Kidney (tissue), 14 donors: Measurements from ENCODE around the gene CHRNA9. TPM values are rescaled to one million over a fixed set of nuclear protein-coding genes. Genes with fewer than 3 reads are reported as not detected.

Experiments
- DNase-seq, 5 donors: peaks; one replicate each; pipeline ENCODE4 v3.0.0-alpha.2; 2013 to 2020
- FAIRE-seq: peaks from 2 replicates; lab custom pipeline; 2012; peaks lifted over from hg19 to GRCh38; lab: Jason Lieb, UNC
- H3K27ac ChIP-seq, 2 donors: one replicate each; pipeline ENCODE4 v1.7.0; 2013; ENCODE audit warnings: low read depth in 2 of 2, low read length in 2 of 2, inconsistent platforms in 1 of 2
- H3K27me3 ChIP-seq: one replicate; pipeline ENCODE4 v1.7.1; 2013; ENCODE audit warnings: low read length, inconsistent platforms; ENCODE audit not compliant: control insufficient read depth, insufficient read depth
- H3K36me3 ChIP-seq, 3 donors: one replicate each; pipeline versions ENCODE4 v1.7.0 to v1.7.1; 2013; ENCODE audit warnings: low read length in 3 of 3, control low read depth in 1 of 3, inconsistent platforms in 1 of 3; ENCODE audit not compliant: insufficient read depth in 3 of 3, control insufficient read depth in 2 of 3
- H3K4me1 ChIP-seq, 3 donors: one replicate each; pipeline versions ENCODE4 v1.7.0 to v1.7.1; 2013; ENCODE audit warnings: low read length in 3 of 3, inconsistent platforms in 1 of 3, low read depth in 1 of 3; ENCODE audit not compliant: control insufficient read depth in 2 of 3, insufficient read depth in 2 of 3
- H3K4me3 ChIP-seq, 3 donors: one replicate each; pipeline versions ENCODE4 v1.7.0 to v1.8.1; 2013; ENCODE audit warnings: low read length in 3 of 3, control low read depth in 1 of 3, inconsistent platforms in 1 of 3
- H3K9ac ChIP-seq, 3 donors: one replicate each; pipeline versions ENCODE4 v1.7.0 to v1.7.1; 2013; ENCODE audit warnings: low read length in 3 of 3, control low read depth in 1 of 3, inconsistent platforms in 1 of 3
- H3K9me3 ChIP-seq, 3 donors: one replicate each; pipeline versions ENCODE4 v1.7.0 to v1.7.1; 2013; ENCODE audit warnings: low read length in 3 of 3, control low read depth in 1 of 3, inconsistent platforms in 1 of 3; ENCODE audit not compliant: control insufficient read depth in 2 of 3, insufficient read depth in 1 of 3
- CTCF ChIP-seq: IDR thresholded peaks from 3 replicates; pipeline ENCODE4 v1.5.1; 2012; ENCODE audit warnings: mild to moderate bottlenecking, moderate library complexity, borderline replicate concordance; ENCODE audit not compliant: insufficient read depth; ENCODE audit errors: extremely low read depth
- intact Hi-C: fragments of 100-400 bp; cut with DNase I; formaldehyde crosslinking; loops from one replicate; pipeline ENCODE4 v1.11.1; 2022
- polyA plus RNA-seq: library from polyadenylated mRNA; stranded (reverse); fragments of 350-450 nt; fragmentation: Illumina TruSeq; extraction: RNeasy Lipid Tissue Mini Kit (QIAGEN cat#74804); gene quantifications from one replicate; pipeline ENCODE4 v1.2.3, GENCODE V29; 2014; ENCODE audit warnings: low read depth, low replicate concordance; ENCODE audit not compliant: insufficient read depth
- total RNA-seq: library from RNA; stranded (reverse); fragmentation: NEBNext Ultra II Directional; extraction: Animal tissue kit (Norgen Biotek cat#: 25700); gene quantifications from one replicate; pipeline ENCODE4 v1.2.1, GENCODE V29; 2021
- donor health status: control.
- donor health status: control.
- donor health status: control.
- donor health status: control.
- donor health status: control.
- donor health status: DM: yes; HTN: yes; CAD: no.
- donor health status: Normal renal cell carcinoma (clear cell type).

CHRNA9 gene
- total and polyA plus RNA-seq, 2 donors from 2014 or later = not detected

GRCh38 chr4:40335525-40335894 is 377 bp downstream of the CHRNA9 start:
- Histone ChIP-seq H3K27ac (no peak overlapping the region), H3K27me3 (no peaks in the 10 kb centered on the region), H3K36me3 (no peaks in the 10 kb centered on the region), H3K9ac (no peak overlapping the region), H3K9me3 (no peaks in the 10 kb centered on the region), H3K4me1 (no peaks in the 10 kb centered on the region), H3K4me3 (no peak overlapping the region)
- DNase-seq (no peak), FAIRE-seq (no peak)
- intact Hi-C loops = no loop called here
- no peak for TF ChIP-seq CTCF

- no peaks in the 10 kb centered on the region for H3K4me1 ChIP-seq
- no peak overlapping the region for H3K4me3 ChIP-seq
- H3K36me3 ChIP-seq = no peaks in the 10 kb centered on the region
- no peak overlapping the region for H3K27ac ChIP-seq
- intact Hi-C loops = no loop called here
- FAIRE-seq = no peak
- no peak for DNase-seq
- no peaks in the 10 kb centered on the region for H3K27me3 ChIP-seq
- no peaks in the 10 kb centered on the region for H3K9me3 ChIP-seq
- no peak for TF ChIP-seq CTCF
- H3K9ac ChIP-seq = no peak overlapping the region
These were observed 1.9 kb downstream of the CHRNA9 start for GRCh38 chr4:40337051-40337450.

GRCh38 chr4:40337523-40337922 is 2.4 kb downstream of the CHRNA9 start:
- FAIRE-seq (no peak), DNase-seq (no peak)
- H3K27ac ChIP-seq = no peak overlapping the region
- no peaks in the 10 kb centered on the region for H3K4me1 ChIP-seq
- intact Hi-C loops = no loop called here
- no peaks in the 10 kb centered on the region for H3K36me3 ChIP-seq
- no peaks in the 10 kb centered on the region for H3K27me3 ChIP-seq
- no peak for TF ChIP-seq CTCF
- H3K4me3 ChIP-seq = no peak overlapping the region
- H3K9me3 ChIP-seq = no peaks in the 10 kb centered on the region
- H3K9ac ChIP-seq = no peak overlapping the region

- Histone ChIP-seq H3K27ac (no peak overlapping the region), H3K9me3 (no peaks in the 10 kb centered on the region), H3K4me3 (no peak overlapping the region), H3K36me3 (no peaks in the 10 kb centered on the region), H3K4me1 (no peaks in the 10 kb centered on the region), H3K9ac (no peak overlapping the region), H3K27me3 (no peaks in the 10 kb centered on the region)
- FAIRE-seq (no peak), DNase-seq (no peak)
- intact Hi-C loops = no loop called here
- no peak for TF ChIP-seq CTCF
These were observed 4.9 kb downstream of the CHRNA9 start for GRCh38 chr4:40340030-40340429.
